Activated T-helper 1 cell treated with anti-CD3 and anti-CD28 coated beads, Interleukin-12 subunit alpha, Interleukin-12 subunit beta, Interleukin-2, Interleukin-4 antibody, amounts not matched to agents 30 ng/mL and 10 ng/mL and 1 ng/mL, durations not matched to agents 14 hours and 24 hours and 36 hours (primary cell): Measurements from ENCODE around the gene RCE1. TPM values are rescaled to one million over a fixed set of nuclear protein-coding genes. Genes with fewer than 3 reads are reported as not detected.

Source experiments
- DNase-seq: peaks from one replicate; pipeline ENCODE4 v3.0.0; 2021; ENCODE audit warnings: low spot score
- H3K27ac Mint-ChIP-seq: one replicate; pipeline ENCODE4 v1.8.0; 2021; ENCODE audit warnings: mild to moderate bottlenecking, mixed read lengths
- H3K27me3 Mint-ChIP-seq: one replicate; pipeline ENCODE4 v1.8.0; 2022; ENCODE audit warnings: mild to moderate bottlenecking, moderate library complexity, mixed read lengths; ENCODE audit not compliant: insufficient read depth
- H3K36me3 Mint-ChIP-seq: one replicate; pipeline ENCODE4 v1.8.0; 2021; ENCODE audit warnings: low read depth, mixed read lengths
- H3K4me1 Mint-ChIP-seq: one replicate; pipeline ENCODE4 v1.8.0; 2021; ENCODE audit warnings: low read depth, mixed read lengths
- H3K4me3 Mint-ChIP-seq: one replicate; pipeline ENCODE4 v1.8.0; 2021; ENCODE audit warnings: mild to moderate bottlenecking, moderate library complexity, mixed read lengths
- H3K9me3 Mint-ChIP-seq: one replicate; pipeline ENCODE4 v1.8.0; 2021; ENCODE audit warnings: mixed read lengths
- intact Hi-C: fragments of 100-400 bp; cut with micrococcal nuclease; formaldehyde crosslinking; loops from one replicate; pipeline ENCODE4 v1.15.1; 2024
- total RNA-seq: library from RNA; stranded (reverse); gene quantifications from 2 replicates; pipeline ENCODE4 v1.2.3, GENCODE V29; 2022

RCE1 gene
- total RNA-seq, 1 donor from 2014 or later = 30.9 TPM

GRCh38 chr11:66881927-66882452 lies 38.7 kb downstream of the RCE1 start:
- no peak for DNase-seq
- Mint-ChIP-seq H3K9me3 (no peaks in the 10 kb centered on the region), H3K36me3 (no peaks in the 10 kb centered on the region), H3K27me3 (no peaks in the 10 kb centered on the region), H3K27ac (no peak overlapping the region), H3K4me1 (peaks cover 15% of the 10 kb centered on the region), H3K4me3 (no peak overlapping the region)
- intact Hi-C loops = no loop called here

DNA sequence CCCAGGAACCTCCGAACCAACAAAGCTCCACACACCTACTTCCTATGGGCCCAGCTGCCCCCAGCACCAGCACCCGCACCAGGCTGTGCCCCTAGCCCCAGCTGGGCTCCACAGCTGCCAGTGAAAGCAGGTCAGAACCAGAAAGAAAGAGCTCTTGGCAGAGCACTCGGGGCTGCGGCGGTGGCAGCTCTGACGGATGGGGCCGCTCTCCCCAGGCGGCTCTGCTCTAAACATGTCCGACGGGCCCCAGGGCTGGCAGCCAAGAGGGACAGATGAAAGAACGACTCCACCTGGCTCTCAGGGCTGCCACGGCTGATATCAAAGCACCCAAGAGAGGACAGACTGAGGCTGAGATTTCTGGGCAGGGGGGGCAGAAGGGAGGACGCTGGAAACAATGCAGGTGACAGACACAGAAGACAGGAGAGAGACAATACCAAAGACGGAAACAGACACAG lies 39.3 kb downstream of the RCE1 start:
- H3K27ac Mint-ChIP-seq = no peak overlapping the region
- no peaks in the 10 kb centered on the region for H3K27me3 Mint-ChIP-seq
- intact Hi-C loops = loop anchor here (1.0 kb wide), 1 partner anchor 188 kb away; no protein-coding TSS in a partner anchor
- H3K4me1 Mint-ChIP-seq = peaks cover 15% of the 10 kb centered on the region
- H3K9me3 Mint-ChIP-seq = no peaks in the 10 kb centered on the region
- DNase-seq = no peak
- H3K36me3 Mint-ChIP-seq = no peaks in the 10 kb centered on the region
- no peak overlapping the region for H3K4me3 Mint-ChIP-seq

- Mint-ChIP-seq H3K27ac (no peak overlapping the region), H3K4me1 (peaks cover 15% of the 10 kb centered on the region), H3K27me3 (no peaks in the 10 kb centered on the region), H3K36me3 (no peaks in the 10 kb centered on the region), H3K9me3 (no peaks in the 10 kb centered on the region), H3K4me3 (no peak overlapping the region)
- DNase-seq = peak; percentile 38
- intact Hi-C loops = loop anchor here (1.0 kb wide), 1 partner anchor 189 kb away; no protein-coding TSS in a partner anchor
Measured at GRCh38 chr11:66883016-66883965, 40.0 kb downstream of the RCE1 start.

GRCh38 chr11:66884443-66884842 lies 41.2 kb downstream of the RCE1 start:
- no peak for DNase-seq
- H3K4me1 Mint-ChIP-seq = peaks cover 15% of the 10 kb centered on the region
- no peaks in the 10 kb centered on the region for H3K36me3 Mint-ChIP-seq
- H3K4me3 Mint-ChIP-seq = no peak overlapping the region
- H3K9me3 Mint-ChIP-seq = no peaks in the 10 kb centered on the region
- H3K27me3 Mint-ChIP-seq = no peaks in the 10 kb centered on the region
- no peak overlapping the region for H3K27ac Mint-ChIP-seq
- intact Hi-C loops = no loop called here

GRCh38 chr11:66885469-66885868 lies 42.2 kb downstream of the RCE1 start:
- Mint-ChIP-seq H3K36me3 (no peaks in the 10 kb centered on the region), H3K9me3 (no peaks in the 10 kb centered on the region), H3K4me1 (peaks cover 10% of the 10 kb centered on the region), H3K27ac (no peak overlapping the region), H3K4me3 (no peak overlapping the region), H3K27me3 (no peaks in the 10 kb centered on the region)
- DNase-seq = no peak
- intact Hi-C loops = no loop called here

DNA sequence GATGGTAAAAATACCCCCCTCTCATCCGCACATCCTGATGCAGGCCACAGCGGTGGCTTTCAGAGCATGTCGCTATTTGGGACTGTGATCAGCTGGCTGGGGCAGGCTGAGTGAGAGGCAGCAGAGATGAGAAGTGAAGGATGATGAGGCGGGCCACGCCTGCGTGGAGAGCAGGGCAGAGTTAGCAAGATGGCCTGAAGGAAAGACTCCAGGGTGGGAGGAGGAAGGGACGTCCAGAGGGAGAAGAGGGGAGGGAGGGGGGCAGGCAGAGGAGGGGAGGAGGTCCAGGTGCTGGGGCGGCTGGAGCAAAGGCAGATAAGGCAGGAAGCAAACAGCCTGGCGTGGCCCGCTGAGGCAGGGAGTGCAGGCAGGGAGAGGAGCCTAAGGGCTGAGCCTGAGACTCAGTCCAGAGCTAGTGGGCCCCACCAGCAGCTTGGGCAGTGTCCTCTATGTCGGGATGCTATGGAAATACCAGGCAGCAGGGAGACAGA lies 42.8 kb downstream of the RCE1 start:
- H3K36me3 Mint-ChIP-seq = no peaks in the 10 kb centered on the region
- no peaks in the 10 kb centered on the region for H3K27me3 Mint-ChIP-seq
- no peak for DNase-seq
- intact Hi-C loops = no loop called here
- no peak overlapping the region for H3K27ac Mint-ChIP-seq
- no peaks in the 10 kb centered on the region for H3K9me3 Mint-ChIP-seq
- peaks cover 5% of the 10 kb centered on the region for H3K4me1 Mint-ChIP-seq
- no peak overlapping the region for H3K4me3 Mint-ChIP-seq

GRCh38 chr11:66886671-66887221 lies 43.5 kb downstream of the RCE1 start:
- intact Hi-C loops = no loop called here
- no peaks in the 10 kb centered on the region for H3K9me3 Mint-ChIP-seq

DNA sequence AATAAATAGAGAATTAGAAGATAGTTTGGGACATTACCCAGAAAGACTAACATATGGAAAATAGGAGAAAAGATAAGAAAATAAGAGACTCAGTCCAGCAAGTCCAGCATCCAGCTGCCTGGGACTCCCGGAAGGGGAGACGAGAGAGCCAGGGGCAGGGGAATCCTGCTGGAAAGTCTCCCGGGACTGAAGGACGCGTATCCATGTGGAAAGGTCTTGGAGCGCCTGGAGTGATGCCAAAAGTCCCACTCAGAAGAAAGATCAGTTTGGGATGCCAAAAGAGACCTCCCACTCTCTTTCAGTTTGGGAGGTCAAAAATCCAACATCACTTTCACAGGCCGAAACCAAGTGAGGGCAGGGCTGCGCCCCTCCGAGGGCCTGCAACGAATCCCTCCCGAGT lies 44.3 kb downstream of the RCE1 start:
- peaks cover 3% of the 10 kb centered on the region for H3K27me3 Mint-ChIP-seq
- H3K36me3 Mint-ChIP-seq = no peaks in the 10 kb centered on the region
- intact Hi-C loops = no loop called here
- DNase-seq = no peak
- no peak overlapping the region for H3K4me3 Mint-ChIP-seq
- H3K27ac Mint-ChIP-seq = no peak overlapping the region
- H3K4me1 Mint-ChIP-seq = peaks cover 9% of the 10 kb centered on the region
- H3K9me3 Mint-ChIP-seq = no peaks in the 10 kb centered on the region

More at GRCh38 chr11:66886671-66887221, 43.5 kb downstream of the RCE1 start:
- no peak overlapping the region for H3K27ac Mint-ChIP-seq
- H3K27me3 Mint-ChIP-seq = no peaks in the 10 kb centered on the region
- peaks cover 2% of the 10 kb centered on the region for H3K4me1 Mint-ChIP-seq
- H3K36me3 Mint-ChIP-seq = no peaks in the 10 kb centered on the region
- H3K4me3 Mint-ChIP-seq = no peak overlapping the region
- no peak for DNase-seq

- H3K9me3 Mint-ChIP-seq = no peaks in the 10 kb centered on the region
- intact Hi-C loops = no loop called here
- no peak overlapping the region for H3K27ac Mint-ChIP-seq
- peaks cover 15% of the 10 kb centered on the region for H3K4me1 Mint-ChIP-seq
- H3K36me3 Mint-ChIP-seq = no peaks in the 10 kb centered on the region
- H3K27me3 Mint-ChIP-seq = peaks cover 4% of the 10 kb centered on the region
- DNase-seq = no peak
- no peak overlapping the region for H3K4me3 Mint-ChIP-seq
Measured at GRCh38 chr11:66888282-66888681, 45.0 kb downstream of the RCE1 start.

DNA sequence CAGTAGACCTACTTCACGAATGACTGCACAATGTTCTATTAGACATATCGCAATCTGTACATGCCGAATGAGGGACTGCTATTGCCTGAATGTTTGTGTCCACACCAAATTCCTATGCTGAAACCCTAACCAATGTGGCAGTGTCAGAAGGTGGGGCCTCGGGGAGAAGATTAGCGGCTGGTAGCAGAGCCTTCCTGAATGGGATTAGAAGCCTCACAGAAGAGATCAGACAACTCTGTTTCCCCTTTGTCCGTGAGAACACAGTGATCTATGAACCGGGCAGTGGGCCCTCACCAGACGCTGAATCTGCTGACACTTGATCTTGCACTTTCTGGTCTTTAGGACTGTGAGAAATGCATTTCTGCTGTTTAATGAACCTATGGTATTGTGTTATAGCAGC lies 46.7 kb downstream of the RCE1 start:
- intact Hi-C loops = no loop called here
- H3K27me3 Mint-ChIP-seq = peaks cover 11% of the 10 kb centered on the region
- H3K9me3 Mint-ChIP-seq = no peaks in the 10 kb centered on the region
- H3K4me3 Mint-ChIP-seq = no peak overlapping the region
- H3K36me3 Mint-ChIP-seq = no peaks in the 10 kb centered on the region
- DNase-seq = no peak
- peaks cover 19% of the 10 kb centered on the region for H3K4me1 Mint-ChIP-seq
- H3K27ac Mint-ChIP-seq = no peak overlapping the region

GRCh38 chr11:66891851-66892660 lies 48.8 kb downstream of the RCE1 start:
- H3K27ac Mint-ChIP-seq = no peak overlapping the region
- H3K36me3 Mint-ChIP-seq = no peaks in the 10 kb centered on the region
- H3K4me3 Mint-ChIP-seq = no peak overlapping the region
- intact Hi-C loops = no loop called here
- H3K9me3 Mint-ChIP-seq = no peaks in the 10 kb centered on the region
- H3K4me1 Mint-ChIP-seq = peaks cover 19% of the 10 kb centered on the region
- peaks cover 11% of the 10 kb centered on the region for H3K27me3 Mint-ChIP-seq
- peak; percentile 38 for DNase-seq

DNA sequence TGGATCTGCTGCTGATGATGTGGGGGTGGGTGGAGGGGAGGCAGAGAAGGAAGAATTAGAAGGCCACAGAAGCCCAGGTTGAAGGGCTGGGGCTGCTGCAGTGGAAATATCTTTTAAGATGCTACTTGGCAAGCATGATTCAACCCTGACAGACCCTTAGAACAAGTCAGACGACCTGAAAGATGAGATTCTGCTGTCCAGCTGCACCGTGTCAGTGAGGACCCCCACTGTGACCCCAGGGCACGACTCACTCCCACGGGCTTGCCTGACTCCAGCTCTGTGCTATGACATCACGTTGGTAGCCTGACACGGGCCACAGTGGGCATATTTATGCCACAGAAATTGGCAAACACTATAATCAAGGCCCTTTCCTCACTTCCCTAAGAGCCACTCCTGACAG lies 49.7 kb downstream of the RCE1 start:
- intact Hi-C loops = no loop called here
- no peak overlapping the region for H3K27ac Mint-ChIP-seq
- H3K36me3 Mint-ChIP-seq = no peaks in the 10 kb centered on the region
- no peak overlapping the region for H3K4me3 Mint-ChIP-seq
- H3K27me3 Mint-ChIP-seq = peaks cover 11% of the 10 kb centered on the region
- DNase-seq = no peak
- H3K9me3 Mint-ChIP-seq = no peaks in the 10 kb centered on the region
- peaks cover 19% of the 10 kb centered on the region for H3K4me1 Mint-ChIP-seq
